K562 (cell line): ENCODE results near the gene CFL2. TPM values are rescaled to one million over a fixed set of nuclear protein-coding genes. Genes with fewer than 3 reads are reported as not detected.

Experiments used
- ATAC-seq: fragments of 200-7000 bp; cut with Tn5 transposase; 3 replicates; pipeline ENCODE4 v1.9.1; 2020; ENCODE audit warnings: moderate library complexity
- BruUV-seq: library from RNA; stranded (reverse); fragments of 400-500 nt; replicated peaks from 2 replicates; lab custom pipeline; 2021; lab: Mats Ljungman, UMichigan
- CTCF ChIA-PET: fragments of 300-600 bp; formaldehyde crosslinking; extraction: SDS; loops from one replicate; lab custom pipeline; 2021; ENCODE audit warnings: low intra/inter-chr PET ratio; lab: Yijun Ruan, JAX
- POLR2A ChIA-PET: fragments of 300-600, 350-650 bp; sonication (Branson Sonifier 250); formaldehyde crosslinking; extraction: SDS; loops from one replicate; lab custom pipeline; 2021; ENCODE audit warnings: antibody characterized with exemption, inconsistent platforms; lab: Yijun Ruan, JAX
- DNase-seq, 4 experiments: peaks; one replicate each; pipeline versions ENCODE4 v3.0.0 to v3.0.0-alpha.2; 2011 to 2018; ENCODE audit warnings: low spot score in 3 of 4, mixed read lengths in 3 of 4; ENCODE audit errors: extremely low read depth in 1 of 4
- FAIRE-seq: peaks from 2 replicates; lab custom pipeline; 2011; peaks lifted over from hg19 to GRCh38; lab: Jason Lieb, UNC
- H2AFZ ChIP-seq: 2 replicates; pipeline ENCODE4 v1.6.0; 2011; ENCODE audit warnings: low read depth, low read length, control low read depth, inconsistent platforms
- H3K27ac ChIP-seq: fragments of 200-600 bp; 3 replicates; pipeline ENCODE4 v1.8.0; 2011; ENCODE audit warnings: low read depth, mild to moderate bottlenecking, control low read depth, inconsistent platforms, low read length, moderate library complexity, mixed read lengths; ENCODE audit errors: extremely low read depth
- H3K27me3 ChIP-seq, 2 experiments: fragments of 300-600 bp in 1 of 2; 2 replicates in 1 of 2; 3 replicates in 1 of 2; pipeline versions ENCODE4 v1.6.0 to v1.8.0; 2011; ENCODE audit warnings: inconsistent platforms in 2 of 2, low read length in 2 of 2, mild to moderate bottlenecking in 1 of 2, mixed read lengths in 1 of 2, moderate library complexity in 1 of 2; ENCODE audit not compliant: control insufficient read depth in 2 of 2, insufficient read depth in 2 of 2
- H3K36me3 ChIP-seq: fragments of 300-600 bp; 3 replicates; pipeline ENCODE4 v1.8.0; 2011; ENCODE audit warnings: mild to moderate bottlenecking, low read length, inconsistent platforms; ENCODE audit not compliant: control insufficient read depth, insufficient read depth
- H3K4me1 ChIP-seq, 2 experiments: fragments of 200-600 bp in 1 of 2; replicated peaks in 1 of 2; 2 replicates in 1 of 2; 3 replicates in 1 of 2; pipeline versions ENCODE4 v1.5.1 to v1.8.0; 2011; ENCODE audit warnings: inconsistent platforms in 2 of 2, low read length in 2 of 2, mild to moderate bottlenecking in 1 of 2, mixed read lengths in 1 of 2, moderate library complexity in 1 of 2; ENCODE audit not compliant: control insufficient read depth in 2 of 2, insufficient read depth in 2 of 2
- H3K4me2 ChIP-seq: 2 replicates; pipeline ENCODE4 v1.6.1; 2011; ENCODE audit warnings: low read length, control low read depth, inconsistent platforms, mixed read lengths; ENCODE audit not compliant: insufficient read depth
- H3K4me3 ChIP-seq: fragments of 200-600 bp; sonication (generic), shearing (Covaris generic); 2 replicates; pipeline ENCODE4 v1.5.1; 2016; ENCODE audit warnings: control low read depth, inconsistent platforms
- H3K79me2 ChIP-seq: fragments of 200-600 bp; 3 replicates; pipeline ENCODE4 v1.8.0; 2011; ENCODE audit warnings: low read length, inconsistent platforms; ENCODE audit not compliant: control insufficient read depth, insufficient read depth
- H3K9ac ChIP-seq, 2 experiments: 2 replicates each; pipeline versions ENCODE4 v1.6.0 to v1.6.1; 2011; ENCODE audit warnings: low read depth in 2 of 2, low read length in 2 of 2, control low read depth in 1 of 2, inconsistent platforms in 1 of 2, mild to moderate bottlenecking in 1 of 2, mixed read lengths in 1 of 2; ENCODE audit not compliant: insufficient read depth in 1 of 2
- H3K9me1 ChIP-seq: one replicate; pipeline ENCODE4 v1.6.0; 2011; ENCODE audit warnings: inconsistent platforms, mild to moderate bottlenecking, low read length, moderate library complexity; ENCODE audit not compliant: control insufficient read depth, insufficient read depth
- H3K9me3 ChIP-seq: replicated peaks from 2 replicates; pipeline ENCODE4 v1.5.1; 2011; ENCODE audit warnings: low read depth, low read length, inconsistent platforms; ENCODE audit not compliant: control insufficient read depth, insufficient read depth
- H4K20me1 ChIP-seq: replicated peaks from 2 replicates; pipeline ENCODE4 v1.6.1; 2011; ENCODE audit warnings: low read length, inconsistent platforms, mixed read lengths; ENCODE audit not compliant: control insufficient read depth, insufficient read depth
- ATF1 ChIP-seq, 2 experiments: fragments of 450-650 bp in 1 of 2; IDR thresholded peaks; 2 replicates each; pipeline ENCODE4 v1.6.1; 2016; ENCODE audit warnings: missing compliant biosample characterization in 1 of 2, missing genetic modification characterization in 1 of 2
- KAT7 ChIP-seq: sonication (generic); formaldehyde crosslinking; IDR thresholded peaks from 2 replicates; pipeline ENCODE4 v1.8.0; 2022; ENCODE audit warnings: missing genetic modification reagents, mild to moderate bottlenecking, borderline replicate concordance
- NR1H2 ChIP-seq: sonication (generic); formaldehyde crosslinking; IDR thresholded peaks from 2 replicates; pipeline ENCODE4 v1.4.0; 2020; ENCODE audit warnings: mild to moderate bottlenecking, missing genetic modification reagents
- SMAD3 ChIP-seq: fragments of 450-650 bp; formaldehyde crosslinking; conservative IDR thresholded peaks from 2 replicates; pipeline ENCODE4 v1.4.0; 2020; ENCODE audit warnings: mild to moderate bottlenecking
- WGBS: fragments of 100-300 bp; shearing (Covaris generic); methylation state at CpG from one replicate; pipeline ENCODE4 v1.1.6; 2016; ENCODE audit warnings: low coverage, mixed read lengths; ENCODE audit not compliant: insufficient coverage; ENCODE audit errors: missing lambda C conversion rate; 5-methylcytosine and 5-hydroxymethylcytosine counted together
- in situ Hi-C: fragments of 300-500 bp; cut with MboI; formaldehyde crosslinking; loops from 4 replicates; pipeline ENCODE4 v1.15.0; 2018; ENCODE audit warnings: inconsistent platforms, mixed read lengths
- intact Hi-C: fragments of 100-400 bp; cut with micrococcal nuclease; formaldehyde crosslinking; loops from 2 replicates; pipeline ENCODE4 v1.14.2; 2022
- polyA plus RNA-seq, 8 experiments: library from polyadenylated mRNA; depleted of rRNA in 4 of 8; stranded (reverse) in 5 of 8; unstranded in 3 of 8; fragments of >200 nt; fragmentation: Nextera tagmentation in 2 of 8; fragmentation: Illumina TruSeq in 1 of 8; extraction: Ambion mirVana in 2 of 8; extraction: Trizol in 1 of 8; gene quantifications; 2 replicates each; pipeline versions ENCODE4 v1.2.1 to v1.2.3, GENCODE V29; 2011 to 2014; ENCODE audit warnings: inconsistent platforms in 1 of 8, missing spikeins in 1 of 8
- total RNA-seq, 7 experiments: library from RNA; depleted of rRNA in 6 of 7; stranded (reverse); fragments of >200 nt in 6 of 7; fragmentation: Illumina TruSeq in 2 of 7; extraction: Trizol in 2 of 7; gene quantifications; 2 replicates each; pipeline versions ENCODE4 v1.2.1 to v1.2.3, GENCODE V29; 2011 to 2021; ENCODE audit warnings: low replicate concordance in 1 of 7
- TF ChIP-seq, protein P1 (sequence below): fragments of 200-800 bp; sonication (Bioruptor generic); IDR thresholded peaks from 2 replicates; pipeline ENCODE4 v1.6.1; 2017; ENCODE audit warnings: missing genetic modification characterization, missing compliant biosample characterization
- TF ChIP-seq, protein P2 (sequence below): fragments of 450-650 bp; IDR thresholded peaks from 2 replicates; pipeline ENCODE4 v1.6.1; 2017; ENCODE audit warnings: mild to moderate bottlenecking, moderate library complexity

Gene CFL2
- total and polyA plus RNA-seq, 9 of the 15 experiments (the other 6 are each of a cell fraction or from before 2014, with no cell fraction given) = 2.0 to 12.7 (median 5.1) TPM

DNA sequence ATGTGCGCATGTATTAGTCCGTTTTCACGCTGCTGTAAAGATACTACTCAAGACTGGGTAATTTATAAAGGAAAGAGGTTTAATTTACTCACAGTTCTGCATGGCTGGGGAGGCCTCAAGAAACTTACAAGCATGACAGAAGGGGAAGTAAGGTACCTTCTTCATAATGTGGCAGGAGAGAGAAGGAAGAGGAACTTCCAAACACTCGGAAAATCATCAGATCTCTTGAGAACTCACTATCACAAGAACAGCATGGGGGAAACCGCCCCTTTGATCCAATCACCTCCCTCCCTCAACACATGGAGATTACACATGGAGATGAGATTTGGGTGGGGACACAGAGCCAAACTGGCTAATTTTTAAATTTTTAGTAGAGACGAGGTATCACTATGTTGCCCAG lies 42.7 kb downstream of the CFL2 start:
- TF ChIP-seq, protein P1, sequence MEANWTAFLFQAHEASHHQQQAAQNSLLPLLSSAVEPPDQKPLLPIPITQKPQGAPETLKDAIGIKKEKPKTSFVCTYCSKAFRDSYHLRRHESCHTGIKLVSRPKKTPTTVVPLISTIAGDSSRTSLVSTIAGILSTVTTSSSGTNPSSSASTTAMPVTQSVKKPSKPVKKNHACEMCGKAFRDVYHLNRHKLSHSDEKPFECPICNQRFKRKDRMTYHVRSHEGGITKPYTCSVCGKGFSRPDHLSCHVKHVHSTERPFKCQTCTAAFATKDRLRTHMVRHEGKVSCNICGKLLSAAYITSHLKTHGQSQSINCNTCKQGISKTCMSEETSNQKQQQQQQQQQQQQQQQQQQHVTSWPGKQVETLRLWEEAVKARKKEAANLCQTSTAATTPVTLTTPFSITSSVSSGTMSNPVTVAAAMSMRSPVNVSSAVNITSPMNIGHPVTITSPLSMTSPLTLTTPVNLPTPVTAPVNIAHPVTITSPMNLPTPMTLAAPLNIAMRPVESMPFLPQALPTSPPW (CRISPR knock-in tag) = no peak
- TF ChIP-seq SMAD3 (no peak), ATF1 (CRISPR knock-in tag; IDR thresholded peaks at IDR 0.05) (no peak), ATF1 (tag; IDR thresholded peaks at IDR 0.05) (no peak), NR1H2 (CRISPR knock-in tag) (no peak), KAT7 (CRISPR knock-in tag) (no peak)
- TF ChIP-seq, protein P2, sequence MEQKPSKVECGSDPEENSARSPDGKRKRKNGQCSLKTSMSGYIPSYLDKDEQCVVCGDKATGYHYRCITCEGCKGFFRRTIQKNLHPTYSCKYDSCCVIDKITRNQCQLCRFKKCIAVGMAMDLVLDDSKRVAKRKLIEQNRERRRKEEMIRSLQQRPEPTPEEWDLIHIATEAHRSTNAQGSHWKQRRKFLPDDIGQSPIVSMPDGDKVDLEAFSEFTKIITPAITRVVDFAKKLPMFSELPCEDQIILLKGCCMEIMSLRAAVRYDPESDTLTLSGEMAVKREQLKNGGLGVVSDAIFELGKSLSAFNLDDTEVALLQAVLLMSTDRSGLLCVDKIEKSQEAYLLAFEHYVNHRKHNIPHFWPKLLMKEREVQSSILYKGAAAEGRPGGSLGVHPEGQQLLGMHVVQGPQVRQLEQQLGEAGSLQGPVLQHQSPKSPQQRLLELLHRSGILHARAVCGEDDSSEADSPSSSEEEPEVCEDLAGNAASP = no peak
- intact Hi-C loops (loop anchor here (2.0 to 5.0 kb wide), 2 partner anchors 51 to 741 kb away; no protein-coding TSS in a partner anchor), in situ Hi-C loops (loop anchor here (10.0 kb wide), 1 partner anchor 733 kb away; the partner anchor contains the start of gene NFKBIA)
- H3K79me2 ChIP-seq = no peaks in the 10 kb centered on the region
- no peaks in the 10 kb centered on the region for H3K9me3 ChIP-seq
- WGBS = 7% methylated on average over 6 of the region's 6 CpGs
- CTCF ChIA-PET = interaction anchor here (2.8 kb wide), 1 partner anchor 51 kb away, joined by 20 read pairs; no protein-coding TSS in a partner anchor
- H2AFZ ChIP-seq = no peak overlapping the region
- no peak overlapping the region for H3K4me2 ChIP-seq
- no peaks in the 10 kb centered on the region for H3K27me3 ChIP-seq
- POLR2A ChIA-PET = interaction anchor here (0.6 kb wide), 1 partner anchor 49 kb away, joined by 3 read pairs; no protein-coding TSS in a partner anchor
- no peak for DNase-seq
- BruUV-seq = no TSS peak
- no peak overlapping the region for H3K9ac ChIP-seq
- H4K20me1 ChIP-seq = no peaks in the 10 kb centered on the region
- H3K9me1 ChIP-seq = no peaks in the 10 kb centered on the region
- H3K36me3 ChIP-seq = no peaks in the 10 kb centered on the region
- no peak overlapping the region for H3K4me3 ChIP-seq
- FAIRE-seq = no peak
- no peak overlapping the region for H3K27ac ChIP-seq
- H3K4me1 ChIP-seq = no peaks in the 10 kb centered on the region; a peak in 1 of 5 replicates
- ATAC-seq = no peak
